Skeletal muscle cell (primary cell): ENCODE data around the gene ASB8.
"Not testable (repeated sequence)": the region's sequence is repeated elsewhere in the genome, so short reads cannot be mapped to it uniquely, and the experiment has no call there.

ENCODE experiments used
- DNase-seq: peaks from one replicate; pipeline ENCODE4 v3.0.0-alpha.2; 2010; ENCODE audit warnings: low read depth
- H3K4me3 ChIP-seq: 2 replicates; pipeline ENCODE4 v1.5.1; 2011; ENCODE audit warnings: low read depth, mild to moderate bottlenecking, control low read depth, low read length, moderate library complexity

The ASB8 gene

GRCh38 chr12:48151103-48151771 is 6.1 kb downstream of the ASB8 start:
- DNase-seq: no peak

GRCh38 chr12:48145981-48146380 is 11.3 kb downstream of the ASB8 start:
- no peak for DNase-seq
- H3K4me3 ChIP-seq: no peak overlapping the region

More at GRCh38 chr12:48151103-48151771, 6.1 kb downstream of the ASB8 start:
- no peak overlapping the region for H3K4me3 ChIP-seq

GRCh38 chr12:48143898-48144297 is 13.4 kb downstream of the ASB8 start:
- no peak for DNase-seq
- no peak overlapping the region for H3K4me3 ChIP-seq

GRCh38 chr12:48142818-48143674 is 14.3 kb downstream of the ASB8 start:
- DNase-seq: no peak

GRCh38 chr12:48135027-48135426 is 22.3 kb downstream of the ASB8 start:
- DNase-seq: no peak
- no peak overlapping the region for H3K4me3 ChIP-seq

More at GRCh38 chr12:48142818-48143674, 14.3 kb downstream of the ASB8 start:
- H3K4me3 ChIP-seq: no peak overlapping the region

- DNase-seq: no peak
- no peak overlapping the region for H3K4me3 ChIP-seq
Observed at GRCh38 chr12:48132826-48133225, 24.5 kb downstream of the ASB8 start.

- DNase-seq: no peak
Observed at GRCh38 chr12:48131517-48131916, 25.8 kb downstream of the ASB8 start.

GRCh38 chr12:48129376-48129775 is 27.9 kb downstream of the ASB8 start:
- no peak for DNase-seq
- H3K4me3 ChIP-seq: no peak overlapping the region

More at GRCh38 chr12:48131517-48131916, 25.8 kb downstream of the ASB8 start:
- H3K4me3 ChIP-seq: no peak overlapping the region

GRCh38 chr12:48128800-48129199 is 28.5 kb downstream of the ASB8 start:
- no peak overlapping the region for H3K4me3 ChIP-seq
- DNase-seq: no peak

GRCh38 chr12:48126953-48127630 is 30.2 kb downstream of the ASB8 start:
- no peak for DNase-seq
- H3K4me3 ChIP-seq: no peak overlapping the region

- DNase-seq: no peak
- H3K4me3 ChIP-seq: no peak overlapping the region
Observed at GRCh38 chr12:48125985-48126384, 31.3 kb downstream of the ASB8 start.

GRCh38 chr12:48125542-48125941 is 31.8 kb downstream of the ASB8 start:
- DNase-seq: not testable (repeated sequence)

GRCh38 chr12:48123169-48123568 is 34.1 kb downstream of the ASB8 start:
- no peak for DNase-seq

More at GRCh38 chr12:48125542-48125941, 31.8 kb downstream of the ASB8 start:
- not testable (repeated sequence) for H3K4me3 ChIP-seq

GRCh38 chr12:48122065-48122834 is 35.1 kb downstream of the ASB8 start:
- no peak overlapping the region for H3K4me3 ChIP-seq
- no peak for DNase-seq

More at GRCh38 chr12:48123169-48123568, 34.1 kb downstream of the ASB8 start:
- H3K4me3 ChIP-seq: no peak overlapping the region

GRCh38 chr12:48121522-48121921 is 35.8 kb downstream of the ASB8 start:
- no peak for DNase-seq
- H3K4me3 ChIP-seq: no peak overlapping the region

GRCh38 chr12:48119834-48120195 is 37.5 kb downstream of the ASB8 start:
- no peak for DNase-seq
- peak overlapping the region; percentile 88 for H3K4me3 ChIP-seq

- DNase-seq: peak; percentile 73
- peak within 1 kb of the TSS; percentile 88 for H3K4me3 ChIP-seq
Observed at GRCh38 chr12:48119078-48119833, 38.1 kb downstream of the ASB8 start, which contains the start of gene PFKM. Gene PFKM, plus strand, starts transcription at chr12:48119364. Its CDS starts 3,411 bp downstream, at chr12:48122775.

GRCh38 chr12:48118284-48118871 is 38.9 kb downstream of the ASB8 start:
- peak overlapping the region; percentile 88 for H3K4me3 ChIP-seq
- DNase-seq: no peak
